GM19468 (cell line): ENCODE data around the gene NAT8L.

Experiments
- ATAC-seq: cut with Tn5 transposase; IDR thresholded peaks from one replicate; pipeline ENCODE4 v1.9.1; 2021; ENCODE audit warnings: mild to moderate bottlenecking, moderate library complexity, moderate number of reproducible peaks; ENCODE audit not compliant: unreplicated experiment; ENCODE audit errors: extremely low read depth

NAT8L gene

DNA sequence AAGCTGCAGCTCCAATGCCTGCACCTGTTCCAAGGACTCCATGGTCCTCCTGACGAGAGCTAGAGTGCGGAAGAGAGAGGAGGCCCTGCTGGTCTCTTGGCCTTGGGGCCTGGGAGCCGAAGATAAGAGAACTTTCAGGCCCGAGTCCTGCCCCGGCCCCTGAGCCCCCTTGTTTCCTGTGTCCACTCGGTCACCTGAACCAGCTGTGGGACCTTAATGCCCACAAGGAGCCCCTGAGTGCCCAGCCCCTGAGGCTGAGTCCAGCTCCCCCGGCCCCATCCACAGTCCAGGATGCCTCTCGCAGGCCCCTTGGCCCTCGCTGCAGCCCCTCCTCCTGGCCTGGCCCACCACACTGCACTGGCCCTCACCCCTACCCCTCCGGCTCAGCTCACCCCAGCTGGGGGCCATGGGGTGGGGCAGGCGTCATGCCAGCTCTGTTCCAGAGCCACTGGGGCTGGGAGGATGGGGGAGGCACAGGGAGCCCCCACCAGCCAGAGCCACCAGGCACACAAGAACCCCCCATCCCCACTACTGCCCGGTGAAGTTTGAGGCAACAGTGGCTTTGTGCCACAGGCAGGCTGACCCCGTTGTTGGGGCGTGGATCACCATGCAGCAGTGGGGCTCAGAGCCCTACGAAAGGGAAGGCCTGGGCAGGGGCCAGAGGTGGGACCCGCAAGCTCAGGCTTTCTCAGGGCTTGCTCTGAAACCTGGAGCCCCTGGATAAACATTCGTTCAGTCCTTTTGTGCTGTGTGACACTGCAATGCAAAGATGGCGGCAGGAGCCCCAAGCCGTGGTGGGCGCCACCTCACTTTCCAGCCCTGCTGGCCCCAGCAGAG, 14.1 kb downstream of the NAT8L start:
- no peak for ATAC-seq

DNA sequence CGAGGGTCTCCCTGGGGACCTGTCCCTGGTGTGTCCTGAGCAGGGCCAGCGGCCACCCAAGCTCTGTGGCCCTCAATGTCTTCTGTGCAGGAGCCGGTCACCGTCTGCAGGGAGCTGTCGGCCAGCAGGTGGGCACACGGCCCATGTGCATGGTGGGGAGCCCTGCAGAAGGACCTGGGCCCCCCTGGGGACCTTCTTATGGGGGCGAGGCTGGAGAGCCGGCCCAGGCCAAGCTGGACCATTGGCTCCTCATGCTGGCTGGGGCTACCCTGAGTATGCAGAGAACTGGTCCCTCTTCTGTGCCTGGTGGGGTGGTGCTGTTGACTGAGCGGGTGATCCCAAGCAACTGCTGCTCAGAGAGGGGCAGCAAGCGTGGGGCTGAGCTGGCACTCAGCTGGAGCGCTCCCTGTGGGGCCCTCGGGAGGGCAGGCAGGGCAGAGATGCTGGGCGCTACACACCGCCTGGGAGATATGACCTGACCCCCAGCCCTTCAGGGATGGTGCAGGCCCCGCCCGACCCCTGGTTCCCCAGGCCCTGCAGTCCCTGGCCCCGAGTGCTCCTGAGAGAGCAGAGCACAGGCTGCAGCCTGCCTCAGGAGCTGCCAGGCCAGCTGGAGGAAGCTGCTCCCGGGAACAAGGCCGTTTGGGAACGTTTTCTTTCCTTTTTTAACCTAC, 14.8 kb downstream of the NAT8L start:
- ATAC-seq = no peak

DNA sequence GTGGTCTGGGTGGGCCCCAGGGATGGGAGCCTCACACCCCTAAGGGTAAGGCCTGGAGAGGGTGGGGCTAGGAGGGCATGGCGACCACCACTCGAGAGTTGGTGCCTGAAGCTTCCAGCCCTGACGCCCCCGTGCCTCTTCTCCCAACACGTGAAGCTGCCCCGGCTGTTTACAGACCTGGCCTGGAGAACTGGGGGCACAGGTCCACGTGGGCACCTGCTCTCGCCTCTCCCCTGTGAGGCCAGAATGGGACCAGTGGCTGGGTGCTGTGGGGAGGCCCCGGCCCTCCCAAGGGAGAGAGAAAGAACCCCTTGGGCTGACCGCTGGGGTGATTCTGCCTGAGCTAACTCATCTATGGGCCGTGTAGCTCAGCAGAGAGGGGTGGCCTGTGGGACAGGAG, 15.5 kb downstream of the NAT8L start:
- no peak for ATAC-seq

DNA sequence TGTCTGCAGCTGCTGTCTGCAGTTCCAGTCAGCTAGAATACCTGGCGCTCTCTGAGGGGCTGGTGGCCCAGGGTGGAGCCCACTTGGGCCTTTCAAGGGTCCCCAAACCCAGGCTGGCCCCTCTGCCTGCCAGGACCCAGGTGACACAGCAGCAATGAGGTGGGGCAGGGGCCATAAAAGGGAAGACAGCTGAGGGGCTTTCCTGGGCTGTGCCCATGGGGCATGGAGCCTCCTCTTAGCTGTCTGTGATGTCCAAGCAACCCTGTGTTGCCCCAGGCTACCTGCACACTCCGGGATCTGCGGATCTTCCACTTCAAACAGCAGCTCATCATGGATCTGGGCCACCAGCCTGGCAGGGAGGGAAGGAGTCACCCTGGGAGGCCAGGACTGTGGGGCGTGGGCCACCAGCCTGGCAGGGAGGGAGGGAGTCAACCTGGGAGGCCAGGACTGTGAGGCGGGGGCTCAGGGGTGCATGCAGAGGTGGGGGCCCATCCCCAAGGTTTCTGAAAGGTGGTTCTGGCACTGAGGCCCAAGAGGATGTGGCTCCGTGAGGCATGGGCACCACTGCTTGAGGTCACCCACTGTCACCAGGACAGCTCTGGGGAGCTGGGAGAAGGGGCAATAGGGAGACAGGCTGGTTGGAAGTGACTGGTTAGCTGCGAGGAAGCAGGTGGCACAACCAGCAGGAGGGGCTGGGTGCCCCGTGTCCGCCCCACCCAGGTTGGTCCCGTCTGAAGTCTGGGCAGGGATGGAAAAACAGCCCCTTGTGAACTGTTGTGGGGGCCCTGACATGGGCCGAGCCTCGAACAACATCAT, 16.3 kb downstream of the NAT8L start:
- ATAC-seq = no peak

DNA sequence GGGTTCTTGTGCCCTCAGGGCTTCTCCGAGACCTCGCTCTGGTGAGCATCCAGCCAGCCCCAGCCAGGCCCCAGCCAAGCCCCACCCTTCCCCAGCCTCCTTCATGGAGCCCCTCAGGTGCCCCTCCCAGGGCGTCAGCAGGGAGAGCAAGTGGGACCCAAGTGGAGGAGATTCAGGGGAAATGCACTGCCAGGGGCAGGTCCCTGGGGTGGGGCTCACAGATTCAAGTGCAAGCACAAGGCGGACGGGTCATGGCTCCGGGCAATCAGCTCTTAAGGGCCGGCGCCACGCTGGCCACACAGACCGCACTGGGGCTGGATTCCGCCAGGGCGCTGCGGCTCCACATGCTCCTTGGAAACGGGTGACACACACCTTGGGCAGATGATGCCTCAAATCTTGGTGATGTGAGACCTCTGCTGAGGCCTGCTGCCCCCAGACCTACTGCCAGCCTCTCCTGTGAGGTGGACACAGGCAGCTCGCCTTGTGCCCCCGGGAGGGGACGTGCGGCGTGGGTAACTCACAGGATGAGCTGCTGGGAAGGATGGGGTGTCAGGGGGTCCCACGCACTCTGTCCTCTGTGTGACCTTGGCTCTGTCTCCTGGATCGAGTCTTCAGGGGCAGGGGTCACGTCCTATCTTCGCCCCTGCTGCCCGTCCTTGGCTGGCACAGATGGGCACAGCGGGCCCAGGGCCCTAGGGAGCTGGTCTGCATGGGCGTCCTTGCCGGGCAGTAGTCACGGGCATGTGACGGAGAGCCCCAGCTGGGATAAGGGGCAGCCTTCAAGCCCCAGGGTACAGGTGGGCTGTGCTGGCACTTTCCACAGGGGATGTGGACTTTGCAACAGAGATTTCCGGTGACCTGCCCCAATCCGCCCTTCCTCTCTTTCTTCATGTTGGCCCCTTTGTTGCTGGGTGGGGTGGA, 17.1 kb downstream of the NAT8L start:
- ATAC-seq = no peak

DNA sequence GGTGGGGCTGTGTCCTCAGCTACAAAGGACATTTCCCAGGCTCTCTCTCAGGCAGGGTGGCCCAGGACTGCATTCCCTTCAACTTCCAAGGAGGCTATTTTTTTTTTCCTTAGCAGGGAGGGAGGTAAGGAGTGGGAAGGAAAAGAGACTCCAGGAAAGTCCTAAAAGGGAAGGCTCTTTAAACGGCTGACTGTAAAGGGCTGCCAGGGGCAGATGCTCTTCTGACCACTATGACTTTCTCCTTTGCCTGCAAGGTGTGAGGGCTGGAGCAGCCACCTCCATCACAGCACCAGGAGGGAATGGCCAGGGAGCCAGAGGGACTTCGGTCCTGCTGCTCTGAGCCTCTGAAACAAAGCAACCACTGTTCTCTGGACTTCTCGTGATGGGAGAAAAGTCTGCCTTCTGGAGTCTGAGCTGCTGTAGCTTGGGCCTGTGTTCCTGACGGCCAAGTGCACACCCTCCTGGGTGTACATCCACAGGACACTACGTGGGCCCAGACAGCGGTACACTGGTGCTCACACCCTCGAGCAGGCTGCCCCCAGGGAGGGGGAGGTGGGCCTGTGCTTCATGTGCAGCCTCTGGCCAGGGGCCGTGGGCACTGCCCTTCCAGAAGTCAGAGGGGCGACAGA, 17.9 kb downstream of the NAT8L start:
- no peak for ATAC-seq

DNA sequence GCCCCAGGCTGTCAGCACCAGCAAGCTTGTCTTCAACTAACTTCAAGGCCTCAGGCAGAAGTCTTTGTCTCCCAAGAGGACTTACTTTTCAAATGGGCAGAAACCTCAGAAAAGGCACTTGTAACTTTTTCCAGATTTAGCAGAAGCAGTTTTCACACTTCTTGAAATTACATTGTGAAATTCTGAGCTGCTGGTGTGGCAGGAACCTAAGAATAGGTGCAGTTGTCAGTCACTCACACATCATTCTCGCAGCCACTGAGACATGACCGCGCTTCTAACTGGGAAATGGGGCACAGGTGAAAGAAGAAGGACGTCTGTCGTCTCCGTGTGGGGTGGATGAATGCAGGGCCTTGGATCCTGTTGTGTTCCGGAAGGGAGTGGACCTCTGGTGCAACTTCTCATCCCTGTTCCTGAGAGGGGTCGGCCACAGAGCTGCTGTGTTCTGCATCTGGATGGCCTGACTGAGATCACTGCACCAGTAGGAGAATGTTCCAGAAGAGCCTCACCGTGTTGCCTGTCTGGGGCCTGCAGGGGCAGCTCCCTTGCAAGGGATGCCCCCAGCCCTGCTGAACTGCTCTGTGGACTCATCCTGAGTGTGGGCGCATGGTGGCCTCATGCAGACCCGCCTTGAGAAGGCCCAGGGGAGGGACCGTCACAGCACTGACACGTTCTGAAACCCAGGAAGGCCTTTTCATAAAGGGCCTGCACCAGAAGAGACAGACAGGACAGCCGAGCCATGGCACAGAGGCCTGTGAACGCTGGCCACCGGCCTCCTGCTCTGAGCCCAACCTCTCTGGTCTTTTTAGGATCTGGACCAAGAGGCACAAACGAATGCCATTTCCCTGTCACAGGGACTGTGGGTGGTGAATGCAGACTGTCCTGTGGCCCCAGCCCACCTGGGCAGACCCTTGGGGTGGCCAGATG, 18.7 kb downstream of the NAT8L start:
- no peak for ATAC-seq

DNA sequence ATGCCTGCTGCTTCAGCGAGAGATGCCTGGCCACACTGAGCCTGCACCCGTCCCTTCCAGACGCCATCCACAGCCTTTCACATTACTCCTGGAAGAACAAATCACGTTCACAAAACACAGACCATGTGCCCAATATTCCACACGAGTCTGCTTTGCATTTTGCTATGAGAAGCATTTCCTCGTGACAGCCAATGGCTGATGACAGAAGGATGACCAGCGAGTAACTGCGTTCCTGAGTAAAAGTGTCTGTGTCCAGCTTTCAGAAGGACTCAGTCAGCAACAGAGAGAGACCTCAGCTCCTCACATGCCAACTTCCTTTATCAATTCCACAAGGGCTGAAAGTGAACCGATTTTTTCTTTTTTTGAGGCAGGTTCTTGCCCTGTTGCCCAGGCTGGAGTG, 19.5 kb downstream of the NAT8L start:
- ATAC-seq = no peak

GRCh38 chr4:2079006-2079405, 19.9 kb downstream of the NAT8L start:
- ATAC-seq = no peak

DNA sequence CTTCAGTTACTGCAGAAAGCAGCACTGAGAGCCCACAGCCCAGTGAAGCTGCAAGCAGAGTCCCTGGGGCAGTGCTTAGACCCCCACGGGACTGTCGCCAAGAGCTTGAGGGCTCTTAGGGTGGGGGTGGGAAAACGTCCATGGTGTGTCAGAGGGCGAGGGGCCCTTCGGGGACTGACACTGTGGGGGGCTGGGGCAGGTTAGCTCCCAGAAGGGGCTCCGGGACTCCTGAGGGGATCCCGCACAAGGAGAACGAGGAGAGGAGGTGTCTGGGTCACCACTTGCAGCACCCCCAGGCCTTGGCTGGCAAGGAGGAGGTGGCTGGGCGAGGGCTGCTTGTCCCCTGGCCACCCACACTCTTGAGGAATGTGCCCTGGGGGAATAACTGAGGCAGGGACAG, 20.8 kb downstream of the NAT8L start:
- ATAC-seq = no peak

DNA sequence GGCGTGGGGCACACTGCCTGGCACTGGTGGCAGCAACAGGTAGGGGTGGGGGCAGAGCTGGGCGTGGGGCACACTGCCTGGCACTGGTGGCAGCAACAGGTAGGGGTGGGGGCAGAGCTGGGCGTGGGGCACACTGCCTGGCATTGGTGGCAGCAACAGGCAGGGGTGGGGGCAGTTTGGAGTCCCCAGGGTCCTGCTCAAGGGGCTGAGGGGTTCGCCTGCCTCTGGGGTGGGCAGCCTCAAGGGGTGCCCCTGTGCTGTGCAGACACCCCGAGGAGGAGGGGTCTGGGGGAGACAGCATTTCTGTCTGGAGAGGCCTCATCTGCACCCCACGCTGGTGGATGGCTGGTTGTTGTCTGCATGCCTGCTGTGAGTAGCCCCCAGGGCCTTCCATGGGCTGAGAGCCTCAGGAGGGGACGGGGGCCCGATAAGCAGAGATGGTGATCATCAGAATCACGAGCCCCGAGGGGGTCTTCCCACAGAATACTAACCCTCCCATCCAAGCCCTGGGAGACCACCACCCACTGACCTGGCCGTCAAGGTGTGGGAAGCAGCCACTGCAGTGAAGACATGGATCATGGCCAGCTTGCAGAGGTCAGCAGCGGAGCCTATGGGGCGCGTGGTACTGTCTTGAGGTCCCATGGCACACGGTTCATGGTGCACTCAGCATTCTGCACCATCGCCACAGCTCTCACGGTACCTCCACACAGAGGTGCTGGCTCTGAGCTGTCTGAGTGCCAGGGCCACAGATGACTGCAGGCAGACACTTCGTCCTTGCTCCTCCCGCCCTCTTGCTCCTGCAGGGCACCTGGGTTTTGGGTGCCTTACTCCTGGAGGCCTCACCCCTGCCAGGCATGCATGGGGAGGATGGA, 21.5 kb downstream of the NAT8L start:
- ATAC-seq = no peak

DNA sequence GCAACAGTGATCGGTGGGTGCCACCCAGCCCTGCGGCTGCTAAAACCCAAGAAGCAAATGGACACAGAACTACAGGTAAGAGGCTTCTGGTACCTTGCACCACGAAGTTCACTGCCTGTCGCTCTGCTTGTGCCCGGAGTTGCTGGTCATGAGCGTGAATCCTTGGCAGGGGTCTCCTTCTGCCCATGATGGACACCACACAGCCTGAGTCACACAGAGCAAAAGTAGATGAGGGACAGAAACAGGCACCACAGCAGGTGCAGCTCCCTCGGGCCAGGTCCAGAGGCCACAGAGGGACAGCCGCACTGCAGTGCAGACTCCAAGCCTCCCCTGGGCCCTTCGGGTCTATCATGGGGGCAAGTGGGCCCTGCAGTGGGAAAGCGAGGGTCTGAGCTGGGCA, 22.4 kb downstream of the NAT8L start:
- ATAC-seq = no peak

DNA sequence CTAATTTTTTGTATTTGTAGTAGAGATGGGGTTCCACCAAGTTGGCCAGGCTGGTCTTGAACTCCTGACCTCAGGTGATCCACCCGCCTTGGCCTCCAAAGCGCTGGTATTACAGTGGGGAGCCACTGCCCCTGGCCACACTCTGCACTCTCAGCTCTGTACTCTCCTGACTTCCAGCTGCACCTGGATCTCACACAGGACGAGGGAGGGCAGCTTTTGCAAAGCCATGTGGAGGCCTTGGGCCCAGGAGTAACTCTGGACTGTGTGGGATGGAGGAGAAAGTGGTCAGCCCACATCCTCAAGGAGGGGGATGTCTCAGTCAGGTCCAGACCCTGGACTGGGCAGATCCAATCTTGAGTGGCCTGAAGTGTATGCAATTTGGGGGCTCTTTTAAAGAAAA, 23.0 kb downstream of the NAT8L start:
- no peak for ATAC-seq

GRCh38 chr4:2082627-2083026, 23.5 kb downstream of the NAT8L start:
- ATAC-seq = no peak

DNA sequence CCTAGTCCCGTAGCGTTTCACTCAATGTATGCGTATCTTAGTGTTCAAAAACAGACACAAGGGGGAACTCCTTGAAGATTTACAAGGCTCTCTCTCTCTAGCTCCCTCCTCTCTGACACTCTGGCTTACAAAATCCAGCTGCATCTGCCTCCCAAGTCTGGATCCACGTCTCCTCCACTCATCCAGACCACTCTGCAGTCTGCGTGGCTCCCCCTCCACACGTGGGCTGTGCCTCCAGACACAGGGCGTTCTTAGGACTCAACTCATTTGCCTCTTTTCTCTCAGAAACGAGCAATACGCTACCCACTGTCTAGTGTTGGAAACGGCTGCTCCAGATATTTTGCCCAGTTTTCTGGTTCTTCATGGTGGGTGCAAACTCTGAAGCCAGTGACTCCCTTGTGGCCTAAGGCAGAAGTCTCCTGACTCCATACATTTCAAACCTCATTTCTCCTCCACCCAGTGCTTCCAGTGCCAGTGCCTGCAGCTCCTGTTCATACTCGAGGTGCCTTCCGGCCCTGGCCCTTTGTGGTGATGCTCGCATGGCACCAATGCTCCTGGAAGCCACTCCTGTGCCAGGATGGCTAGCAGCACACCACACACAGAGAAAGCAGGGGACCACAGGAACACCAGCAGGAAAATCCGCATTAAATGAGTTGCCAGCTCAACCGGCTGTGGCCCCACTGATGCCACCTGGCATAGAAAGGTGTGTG, 24.1 kb downstream of the NAT8L start:
- ATAC-seq = no peak

DNA sequence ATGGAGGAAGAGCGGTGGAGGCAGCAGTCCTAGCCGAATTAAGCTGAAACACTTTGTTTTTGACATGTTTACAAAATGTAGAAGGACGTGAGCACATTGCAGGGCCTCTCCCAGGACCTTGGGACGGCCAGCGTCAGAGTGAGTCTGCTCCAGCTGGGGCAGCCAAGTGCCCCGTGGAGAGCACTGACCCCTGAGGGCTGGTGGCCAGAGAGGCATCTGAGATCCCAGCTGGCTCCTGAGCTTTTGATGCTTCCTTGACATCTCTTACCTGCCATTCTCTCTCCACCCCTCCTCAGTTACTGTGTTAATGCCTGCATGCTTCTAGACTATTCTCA, 24.7 kb downstream of the NAT8L start:
- no peak for ATAC-seq

DNA sequence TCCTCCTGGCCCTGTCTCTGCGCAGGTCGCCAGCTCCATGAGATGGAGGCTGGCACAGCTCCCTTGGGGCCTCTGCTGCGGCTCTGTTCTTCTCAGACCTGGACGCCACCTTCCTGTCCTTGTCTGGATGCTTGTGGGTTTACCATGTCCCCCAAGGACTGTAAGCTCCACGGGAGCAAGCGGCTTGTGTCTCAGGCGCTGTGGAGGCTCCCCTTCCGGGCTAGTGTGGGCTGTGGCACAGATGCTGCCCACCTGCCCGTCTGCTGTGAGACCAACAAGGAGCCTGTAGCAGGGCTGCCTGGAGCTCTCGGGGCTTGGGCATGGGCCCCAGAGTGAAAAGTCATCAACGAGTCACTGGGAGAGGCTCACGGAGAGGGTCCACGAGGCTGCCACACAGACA, 25.2 kb downstream of the NAT8L start:
- ATAC-seq = no peak
